Activated naive CD4-positive, alpha-beta T cell treated with anti-CD3 and anti-CD28 coated beads, Interleukin-2, amount 10 ng/mL, durations not matched to agents 7 days and 5 days (primary cell): ENCODE data around the gene CNTFR.

Source experiments
- CTCF ChIA-PET: fragments of 350-600 bp; sonication (Branson Sonifier 250); formaldehyde crosslinking; loops from one replicate; lab custom pipeline; 2021; ENCODE audit warnings: antibody characterized with exemption; lab: Charles Lee
- DNase-seq: peaks from one replicate; pipeline ENCODE4 v3.0.0-alpha.2; 2020
- H3K27ac Mint-ChIP-seq: one replicate; pipeline ENCODE4 v1.8.0; 2021; ENCODE audit warnings: mild to moderate bottlenecking, moderate library complexity, mixed read lengths
- H3K27me3 Mint-ChIP-seq: one replicate; pipeline ENCODE4 v1.8.0; 2021; ENCODE audit warnings: mild to moderate bottlenecking, mixed read lengths
- H3K36me3 Mint-ChIP-seq: one replicate; pipeline ENCODE4 v1.8.0; 2021; ENCODE audit warnings: mixed read lengths
- H3K4me1 Mint-ChIP-seq: one replicate; pipeline ENCODE4 v1.8.0; 2021; ENCODE audit warnings: mixed read lengths
- H3K4me3 Mint-ChIP-seq: one replicate; pipeline ENCODE4 v1.8.0; 2021; ENCODE audit warnings: mild to moderate bottlenecking, moderate library complexity, mixed read lengths
- H3K9me3 Mint-ChIP-seq: one replicate; pipeline ENCODE4 v1.8.0; 2021; ENCODE audit warnings: mixed read lengths

Gene CNTFR

DNA sequence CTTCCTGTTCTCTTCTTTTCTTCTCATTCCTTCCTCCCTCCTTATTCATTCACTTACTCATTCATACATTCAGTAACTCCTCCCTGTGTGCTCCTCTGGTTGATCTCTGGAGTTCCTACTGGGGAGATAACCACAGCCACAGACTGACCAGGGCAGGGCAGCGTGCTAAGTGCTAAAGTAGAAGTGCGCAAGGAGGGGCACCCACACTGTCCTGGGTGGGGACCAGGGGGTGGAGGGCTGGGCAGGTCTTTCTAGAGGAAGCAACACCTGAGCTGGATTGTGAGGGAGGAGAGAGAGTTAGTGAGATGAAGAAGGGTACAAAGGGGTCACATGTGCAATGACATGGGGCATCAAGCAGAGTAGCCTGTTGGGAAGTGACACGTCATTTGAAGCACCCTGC lies 80.6 kb downstream of the CNTFR start:
- H3K4me3 Mint-ChIP-seq = no peak overlapping the region
- H3K36me3 Mint-ChIP-seq = no peaks in the 10 kb centered on the region
- no peak overlapping the region for H3K27ac Mint-ChIP-seq
- CTCF ChIA-PET = no interaction called here
- DNase-seq = no peak
- H3K27me3 Mint-ChIP-seq = peaks cover 14% of the 10 kb centered on the region
- H3K4me1 Mint-ChIP-seq = no peaks in the 10 kb centered on the region
- no peaks in the 10 kb centered on the region for H3K9me3 Mint-ChIP-seq

DNA sequence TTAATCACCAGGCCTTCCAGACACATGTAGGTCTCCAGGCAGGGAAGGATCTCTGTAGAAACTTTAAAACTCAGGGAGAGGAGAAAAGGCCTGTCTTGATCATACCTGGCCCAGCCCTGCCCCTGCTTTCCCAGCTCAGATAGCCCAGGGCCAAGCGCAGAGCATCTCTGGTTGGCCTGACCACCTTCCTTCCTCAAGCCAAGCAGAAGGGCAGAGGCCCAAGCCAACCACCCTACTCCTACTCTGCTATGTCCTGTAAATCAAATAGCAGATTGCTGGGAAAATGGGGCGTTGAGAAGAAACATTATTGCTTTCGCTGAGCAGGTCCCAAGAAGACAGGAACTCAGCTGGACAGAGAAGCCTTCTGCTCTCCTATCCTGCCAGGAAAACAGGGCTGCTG lies 81.1 kb downstream of the CNTFR start:
- CTCF ChIA-PET = no interaction called here
- no peak for DNase-seq
- no peak overlapping the region for H3K27ac Mint-ChIP-seq
- H3K4me3 Mint-ChIP-seq = no peak overlapping the region
- H3K9me3 Mint-ChIP-seq = no peaks in the 10 kb centered on the region
- peaks cover 14% of the 10 kb centered on the region for H3K27me3 Mint-ChIP-seq
- no peaks in the 10 kb centered on the region for H3K36me3 Mint-ChIP-seq
- no peaks in the 10 kb centered on the region for H3K4me1 Mint-ChIP-seq

DNA sequence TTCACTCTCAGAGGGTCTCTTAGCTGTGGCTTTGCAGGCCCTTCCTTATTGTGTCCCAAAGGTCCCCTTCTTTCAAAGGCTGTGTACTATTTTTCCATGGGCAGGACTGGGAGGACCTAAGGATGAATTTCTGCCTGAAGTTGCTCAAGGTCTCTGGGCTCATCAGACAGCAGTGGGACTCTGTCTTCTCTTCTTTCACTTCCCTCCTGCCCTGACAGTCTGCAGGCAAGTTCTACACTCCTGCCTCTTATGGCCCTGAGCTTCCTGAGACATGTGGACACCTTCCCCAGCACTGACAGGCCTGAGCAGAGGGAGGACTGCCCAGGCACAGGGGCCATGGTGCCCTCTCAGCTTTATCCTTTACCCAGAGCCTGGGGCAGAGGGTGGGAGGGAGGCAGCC lies 81.6 kb downstream of the CNTFR start:
- Mint-ChIP-seq H3K4me3 (no peak overlapping the region), H3K36me3 (no peaks in the 10 kb centered on the region), H3K9me3 (no peaks in the 10 kb centered on the region), H3K4me1 (no peaks in the 10 kb centered on the region), H3K27me3 (peaks cover 19% of the 10 kb centered on the region), H3K27ac (no peak overlapping the region)
- CTCF ChIA-PET = no interaction called here
- DNase-seq = no peak

DNA sequence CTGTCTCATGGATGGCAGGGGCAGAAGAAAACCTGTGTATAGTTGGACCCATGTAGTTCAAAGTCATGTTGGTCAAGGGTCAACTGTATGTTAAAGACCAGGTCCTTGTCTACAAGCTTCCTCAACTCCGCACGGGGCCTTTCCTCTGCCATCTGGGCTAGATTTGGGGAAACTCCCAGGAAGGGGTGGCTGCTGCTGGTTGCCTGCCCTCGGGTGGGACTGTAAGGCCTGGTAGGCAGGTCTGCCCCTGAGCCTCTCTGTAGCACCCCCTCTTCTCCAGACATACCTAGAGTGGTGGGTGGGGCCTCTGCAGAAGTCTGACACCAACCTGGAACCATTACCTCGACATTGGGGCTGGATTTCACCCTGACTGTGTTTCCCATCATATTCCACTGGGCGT lies 82.0 kb downstream of the CNTFR start:
- CTCF ChIA-PET = interaction anchor here (0.7 to 1.0 kb wide), 2 partner anchors 44 to 104 kb away, joined by 3 to 6 read pairs; no protein-coding TSS in a partner anchor
- Mint-ChIP-seq H3K4me3 (no peak overlapping the region), H3K4me1 (no peaks in the 10 kb centered on the region), H3K27ac (no peak overlapping the region), H3K36me3 (no peaks in the 10 kb centered on the region), H3K9me3 (no peaks in the 10 kb centered on the region), H3K27me3 (peaks cover 20% of the 10 kb centered on the region)
- DNase-seq = no peak

DNA sequence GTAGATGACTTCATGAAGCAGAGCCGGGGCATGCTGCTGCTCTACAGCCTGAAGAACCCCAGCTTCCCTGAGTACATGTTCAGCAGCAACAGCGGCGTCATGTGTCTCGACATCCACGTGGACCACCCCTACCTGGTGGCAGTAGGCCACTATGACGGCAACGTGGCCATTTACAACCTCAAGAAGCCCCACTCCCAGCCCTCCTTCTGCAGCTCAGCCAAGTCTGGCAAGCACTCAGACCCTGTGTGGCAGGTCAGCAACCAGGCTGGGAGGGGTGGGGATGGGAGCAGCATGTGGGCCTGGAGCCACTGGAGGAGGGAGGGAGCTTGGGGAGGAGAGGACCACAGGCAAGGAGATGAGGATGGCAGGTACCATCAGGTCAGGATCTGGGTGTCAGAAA lies 82.9 kb downstream of the CNTFR start:
- H3K4me1 Mint-ChIP-seq = no peaks in the 10 kb centered on the region
- peaks cover 20% of the 10 kb centered on the region for H3K27me3 Mint-ChIP-seq
- H3K4me3 Mint-ChIP-seq = no peak overlapping the region
- DNase-seq = no peak
- CTCF ChIA-PET = interaction anchor here (1.0 kb wide), 1 partner anchor 103 kb away, joined by 6 read pairs; no protein-coding TSS in a partner anchor
- H3K27ac Mint-ChIP-seq = no peak overlapping the region
- H3K9me3 Mint-ChIP-seq = no peaks in the 10 kb centered on the region
- no peaks in the 10 kb centered on the region for H3K36me3 Mint-ChIP-seq

DNA sequence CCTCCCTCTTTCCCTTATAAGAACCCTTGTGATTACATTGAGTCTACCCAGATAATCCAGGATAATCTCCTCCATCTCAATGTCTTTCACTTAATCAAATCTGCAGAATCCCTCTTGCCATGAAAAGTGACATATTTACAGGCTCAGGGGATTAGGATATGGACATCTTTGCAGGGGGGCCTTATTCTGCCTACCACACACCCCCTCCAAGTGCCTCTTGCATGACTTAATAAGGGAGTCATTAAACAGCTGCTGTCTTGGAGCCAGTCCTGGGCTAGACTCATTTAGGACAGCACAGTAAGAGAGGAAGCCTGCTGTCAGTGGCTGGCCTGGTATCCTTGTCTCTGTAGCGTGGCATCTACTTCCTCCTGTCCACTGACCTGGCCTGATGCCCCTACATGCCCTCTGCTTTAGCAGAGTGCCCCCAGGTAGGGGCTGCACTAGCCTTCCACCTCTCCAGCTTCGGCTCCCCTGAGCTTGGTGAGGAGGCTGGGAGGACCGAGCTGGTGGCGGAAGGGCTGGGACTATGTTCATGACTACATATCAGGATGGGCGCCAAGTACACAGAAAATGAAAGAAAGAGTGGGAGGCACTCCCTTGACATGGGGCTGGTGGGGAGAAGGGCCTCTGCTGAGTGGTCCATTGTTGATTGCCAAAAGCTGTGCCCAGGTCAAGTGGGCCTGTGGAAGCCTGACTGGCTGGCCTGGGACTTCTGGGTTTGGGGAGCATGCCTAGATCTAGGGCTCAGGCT lies 84.0 kb downstream of the CNTFR start:
- Mint-ChIP-seq H3K4me3 (no peak overlapping the region), H3K36me3 (no peaks in the 10 kb centered on the region), H3K4me1 (no peaks in the 10 kb centered on the region), H3K27me3 (peaks cover 16% of the 10 kb centered on the region), H3K27ac (no peak overlapping the region), H3K9me3 (no peaks in the 10 kb centered on the region)
- no peak for DNase-seq
- CTCF ChIA-PET = interaction anchor here (1.0 kb wide), 1 partner anchor 69 kb away, joined by 3 read pairs; no protein-coding TSS in a partner anchor

DNA sequence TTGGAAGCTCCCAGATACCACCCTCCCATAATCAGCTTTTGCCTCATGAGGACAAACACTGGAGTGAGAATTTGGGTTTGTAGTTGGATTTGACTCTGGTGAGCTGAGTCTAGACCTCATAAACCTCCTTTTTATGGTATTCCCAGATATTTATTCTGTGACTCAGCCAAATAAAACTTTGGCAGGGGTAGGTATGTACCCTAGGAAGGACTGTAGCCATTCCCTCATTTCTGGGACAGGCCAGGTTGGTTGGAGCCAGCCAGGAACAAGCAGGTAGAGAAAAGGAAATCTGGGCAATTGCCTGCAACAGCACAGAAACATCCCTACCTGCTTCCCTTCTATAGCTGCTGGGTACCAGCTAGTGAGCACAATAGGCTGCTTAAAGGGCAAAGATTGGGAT lies 86.1 kb downstream of the CNTFR start:
- H3K27me3 Mint-ChIP-seq = peaks cover 23% of the 10 kb centered on the region
- no peaks in the 10 kb centered on the region for H3K36me3 Mint-ChIP-seq
- no peak for DNase-seq
- no peak overlapping the region for H3K27ac Mint-ChIP-seq
- H3K4me1 Mint-ChIP-seq = no peaks in the 10 kb centered on the region
- H3K9me3 Mint-ChIP-seq = no peaks in the 10 kb centered on the region
- CTCF ChIA-PET = interaction anchor here (1.1 to 2.8 kb wide), 6 partner anchors 13 to 117 kb away, joined by 3 to 6 read pairs (median 4); partner anchors contain the start of gene DCTN3
- no peak overlapping the region for H3K4me3 Mint-ChIP-seq

DNA sequence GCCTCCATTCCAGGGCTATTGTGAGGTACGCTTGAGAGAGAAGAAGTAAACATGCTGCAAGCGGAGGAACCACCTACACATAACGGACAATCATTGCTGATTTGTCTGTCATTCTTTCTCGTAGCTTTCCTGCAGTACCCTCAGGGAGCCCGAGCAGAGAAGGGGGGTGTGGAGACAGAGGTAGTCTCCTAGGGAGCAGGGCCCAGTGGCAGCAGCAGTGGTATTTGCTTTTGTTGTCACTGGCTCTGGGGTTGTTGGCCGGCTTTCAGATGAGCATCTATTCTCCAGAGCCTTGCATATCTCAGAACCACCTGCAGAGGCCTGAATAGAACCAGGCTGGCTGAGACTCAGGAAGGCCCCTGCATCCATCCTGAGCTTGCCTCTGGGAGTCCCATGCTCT lies 86.6 kb downstream of the CNTFR start:
- DNase-seq = no peak
- CTCF ChIA-PET = interaction anchor here (1.1 to 3.4 kb wide), 8 partner anchors 10 to 118 kb away, joined by 3 to 41 read pairs (median 4); partner anchors contain the start of gene DCTN3
- Mint-ChIP-seq H3K36me3 (no peaks in the 10 kb centered on the region), H3K9me3 (no peaks in the 10 kb centered on the region), H3K4me1 (no peaks in the 10 kb centered on the region), H3K27ac (no peak overlapping the region), H3K4me3 (no peak overlapping the region), H3K27me3 (peaks cover 23% of the 10 kb centered on the region)

DNA sequence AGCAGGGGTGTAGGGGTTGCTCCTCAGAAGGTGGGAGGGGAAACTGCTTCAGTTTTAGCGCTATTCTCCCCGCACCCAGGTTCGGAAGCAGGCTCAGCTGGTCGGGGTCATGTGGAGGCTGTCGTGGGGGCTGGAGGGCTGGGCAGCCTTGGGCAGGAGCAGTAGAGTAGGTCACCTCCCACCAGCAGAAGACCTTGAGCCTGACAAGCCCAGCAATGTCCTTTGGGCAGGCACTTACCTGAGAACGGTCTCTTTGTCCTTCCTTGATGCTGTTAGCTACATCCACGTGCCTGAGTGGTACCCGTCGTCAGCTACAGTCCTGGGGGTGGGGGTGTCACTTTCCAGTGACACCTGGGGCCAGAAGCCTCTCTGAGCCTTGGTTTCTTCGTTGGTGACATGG lies 87.1 kb downstream of the CNTFR start:
- no peaks in the 10 kb centered on the region for H3K9me3 Mint-ChIP-seq
- no peak overlapping the region for H3K27ac Mint-ChIP-seq
- H3K4me3 Mint-ChIP-seq = no peak overlapping the region
- H3K4me1 Mint-ChIP-seq = no peaks in the 10 kb centered on the region
- CTCF ChIA-PET = interaction anchor here (0.6 to 3.4 kb wide), 9 partner anchors 8 to 132 kb away, joined by 3 to 55 read pairs (median 6); no protein-coding TSS in a partner anchor
- no peaks in the 10 kb centered on the region for H3K36me3 Mint-ChIP-seq
- DNase-seq = no peak
- H3K27me3 Mint-ChIP-seq = peaks cover 23% of the 10 kb centered on the region

DNA sequence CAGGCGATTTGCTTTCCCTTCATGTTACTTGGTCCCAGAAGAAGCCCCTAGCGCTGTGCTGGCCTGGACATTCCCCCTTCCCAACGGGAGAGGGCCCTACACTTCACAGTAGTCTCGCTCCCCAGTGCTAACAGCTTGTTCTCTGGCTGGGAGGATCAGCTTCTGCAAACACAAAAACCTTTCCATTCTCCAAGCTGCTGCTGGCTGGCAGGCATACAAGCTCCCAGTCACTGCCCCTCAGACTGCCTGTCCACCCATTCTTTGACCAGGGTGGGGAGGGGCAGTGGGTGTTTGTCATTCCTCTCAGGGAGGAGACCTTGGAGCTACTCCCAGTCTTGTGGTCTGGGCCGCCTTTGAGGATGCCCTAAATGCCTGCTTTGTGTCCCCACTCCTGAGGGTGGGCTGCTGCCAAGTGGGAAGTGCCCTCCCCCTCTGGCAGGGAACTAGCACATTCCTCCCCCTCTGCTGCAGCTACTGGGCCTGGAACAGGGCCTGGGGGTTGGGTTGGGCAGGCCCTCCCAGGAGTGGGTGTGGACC lies 87.6 kb downstream of the CNTFR start:
- no peaks in the 10 kb centered on the region for H3K9me3 Mint-ChIP-seq

More for the DNA sequence above, 87.6 kb downstream of the CNTFR start:
- H3K4me1 Mint-ChIP-seq = no peaks in the 10 kb centered on the region
- no peak overlapping the region for H3K4me3 Mint-ChIP-seq
- H3K36me3 Mint-ChIP-seq = no peaks in the 10 kb centered on the region
- CTCF ChIA-PET = interaction anchor here (0.6 to 3.4 kb wide), 16 partner anchors 9 to 132 kb away, joined by 3 to 55 read pairs (median 4); partner anchors contain the start of gene DCTN3
- DNase-seq = no peak
- H3K27me3 Mint-ChIP-seq = peaks cover 23% of the 10 kb centered on the region
- no peak overlapping the region for H3K27ac Mint-ChIP-seq
